Panc1 (cell line): ENCODE data around the gene PAK3.

Experiments
- POLR2AphosphoS5 ChIP-seq: IDR thresholded peaks from 2 replicates; pipeline ENCODE4 v1.6.1; 2012; ENCODE audit warnings: mild to moderate bottlenecking, low read depth, low read length, moderate library complexity
- TF ChIP-seq, protein P1 (sequence below): fragments of 450-650 bp; IDR thresholded peaks from 2 replicates; pipeline ENCODE4 v1.5.1; 2017; ENCODE audit warnings: mild to moderate bottlenecking

DNA sequence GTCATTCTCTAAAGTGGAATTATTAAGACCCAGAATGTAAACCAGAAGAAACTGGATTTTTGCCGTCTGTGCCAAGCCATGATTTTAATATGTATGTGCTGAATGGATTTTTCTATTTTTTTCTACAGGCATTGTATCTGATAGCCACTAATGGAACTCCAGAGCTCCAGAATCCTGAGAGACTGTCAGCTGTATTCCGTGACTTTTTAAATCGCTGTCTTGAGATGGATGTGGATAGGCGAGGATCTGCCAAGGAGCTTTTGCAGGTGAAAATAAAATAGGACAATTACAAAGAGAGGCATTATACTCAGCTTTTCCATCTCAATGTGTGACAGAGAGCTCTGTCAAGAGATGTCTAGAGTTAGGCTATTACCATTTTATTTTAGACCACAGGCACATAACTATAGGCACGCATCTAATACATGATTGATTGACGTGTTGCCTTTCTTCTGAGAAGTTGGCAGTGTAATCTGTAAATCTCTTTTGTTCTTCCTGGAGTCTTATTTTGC lies 120.4 kb downstream of the PAK3 start:
- TF ChIP-seq, protein P1, sequence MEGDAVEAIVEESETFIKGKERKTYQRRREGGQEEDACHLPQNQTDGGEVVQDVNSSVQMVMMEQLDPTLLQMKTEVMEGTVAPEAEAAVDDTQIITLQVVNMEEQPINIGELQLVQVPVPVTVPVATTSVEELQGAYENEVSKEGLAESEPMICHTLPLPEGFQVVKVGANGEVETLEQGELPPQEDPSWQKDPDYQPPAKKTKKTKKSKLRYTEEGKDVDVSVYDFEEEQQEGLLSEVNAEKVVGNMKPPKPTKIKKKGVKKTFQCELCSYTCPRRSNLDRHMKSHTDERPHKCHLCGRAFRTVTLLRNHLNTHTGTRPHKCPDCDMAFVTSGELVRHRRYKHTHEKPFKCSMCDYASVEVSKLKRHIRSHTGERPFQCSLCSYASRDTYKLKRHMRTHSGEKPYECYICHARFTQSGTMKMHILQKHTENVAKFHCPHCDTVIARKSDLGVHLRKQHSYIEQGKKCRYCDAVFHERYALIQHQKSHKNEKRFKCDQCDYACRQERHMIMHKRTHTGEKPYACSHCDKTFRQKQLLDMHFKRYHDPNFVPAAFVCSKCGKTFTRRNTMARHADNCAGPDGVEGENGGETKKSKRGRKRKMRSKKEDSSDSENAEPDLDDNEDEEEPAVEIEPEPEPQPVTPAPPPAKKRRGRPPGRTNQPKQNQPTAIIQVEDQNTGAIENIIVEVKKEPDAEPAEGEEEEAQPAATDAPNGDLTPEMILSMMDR: no peak
- TF ChIP-seq POLR2AphosphoS5: no peak
